ENCODE data around the gene CCDC88A. TPM values are rescaled to one million over a fixed set of nuclear protein-coding genes. Genes with fewer than 3 reads are reported as not detected.

The CCDC88A gene
- polyA plus RNA-seq, 1 of the 3 experiments (the other 2 are of a cell fraction) = 7.0 TPM

GRCh38 chr2:55405116-55405515 lies 14.5 kb downstream of the CCDC88A start:
- CTCF ChIA-PET = interaction anchor here (0.7 kb wide), 1 partner anchor 227 kb away, joined by 3 read pairs; no protein-coding TSS in a partner anchor

GRCh38 chr2:55403256-55403998 lies 16.2 kb downstream of the CCDC88A start:
- ChIA-PET POLR2A (no interaction called here), CTCF (no interaction called here)
- Histone ChIP-seq H3K9ac (no peak overlapping the region), H3K36me3 (replicated peaks in 1 of 2; ENCODE audit: control insufficient read depth in 1 of 2, insufficient read depth in 2 of 2, low read length in 1 of 2) (peaks cover 3 to 4% of the 10 kb centered on the region in 2 experiments), H3K9me3 (no peaks in the 10 kb centered on the region), H3K4me3 (ENCODE audit: low read depth in 2 of 2, low read length in 1 of 2) (no peak overlapping the region), H4K20me1 (ENCODE audit: insufficient read depth) (no peaks in the 10 kb centered on the region), H3F3A (replicated peaks; ENCODE audit: insufficient read depth) (peaks cover 24% of the 10 kb centered on the region), H3K27me3 (ENCODE audit: insufficient read depth) (no peaks in the 10 kb centered on the region), H3K4me1 (ENCODE audit: control insufficient read depth in 1 of 2, insufficient read depth in 2 of 2, low read depth in 1 of 2, low read length in 1 of 2) (peaks cover 7 to 12% of the 10 kb centered on the region in 2 experiments; a peak in 1 of 4 replicates), H3K4me2 (no peak overlapping the region), H3K79me2 (ENCODE audit: insufficient read depth) (peaks cover 32% of the 10 kb centered on the region), H3K27ac (ENCODE audit: low read depth in 2 of 2, low read length in 1 of 2) (no peak overlapping the region), H2AFZ (ENCODE audit: low read depth) (no peak overlapping the region), H3K9me2 (no peaks in the 10 kb centered on the region)
- 97% methylated on average over 4 of the region's 4 CpGs for WGBS (ENCODE audit: low lambda C conversion rate)
- TF ChIP-seq, protein P1, sequence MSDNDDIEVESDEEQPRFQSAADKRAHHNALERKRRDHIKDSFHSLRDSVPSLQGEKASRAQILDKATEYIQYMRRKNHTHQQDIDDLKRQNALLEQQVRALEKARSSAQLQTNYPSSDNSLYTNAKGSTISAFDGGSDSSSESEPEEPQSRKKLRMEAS (IDR thresholded peaks at IDR 0.05; ENCODE audit: low read depth) = no peak
- TF ChIP-seq FOXJ3 (CRISPR knock-in tag; IDR thresholded peaks at IDR 0.05) = no peak
- TF ChIP-seq RXRA (IDR thresholded peaks at IDR 0.05; ENCODE audit: borderline replicate concordance, low read depth) = no peak
- TF ChIP-seq RAD21 (IDR thresholded peaks at IDR 0.05; ENCODE audit: low read length) = no peak
- TF ChIP-seq POLR2AphosphoS5 (IDR thresholded peaks at IDR 0.05; ENCODE audit: low read depth, low read length) = no peak
- TF ChIP-seq REST (IDR thresholded peaks at IDR 0.05; ENCODE audit: low read depth, low read length) = no peak
- no peak for TF ChIP-seq MXI1 (IDR thresholded peaks at IDR 0.05; ENCODE audit: low read depth, low read length)
- TF ChIP-seq YY1 (IDR thresholded peaks at IDR 0.05; ENCODE audit: low read depth) = no peak
- TF ChIP-seq SMC3 (IDR thresholded peaks at IDR 0.05; ENCODE audit: low read depth, low read length) = no peak
- no peak for TF ChIP-seq NRF1 (IDR thresholded peaks at IDR 0.05; ENCODE audit: low read depth, low read length)
- TF ChIP-seq TCF12 (IDR thresholded peaks at IDR 0.05) = no peak
- TF ChIP-seq SIN3A (IDR thresholded peaks at IDR 0.05; ENCODE audit: borderline replicate concordance, low read depth, low read length) = no peak
- no peak for TF ChIP-seq RFX5 (IDR thresholded peaks at IDR 0.05; ENCODE audit: low read length)
- DNase-seq = no peak

More at GRCh38 chr2:55405116-55405515, 14.5 kb downstream of the CCDC88A start:
- Histone ChIP-seq H3K27ac (ENCODE audit: low read depth in 2 of 2, low read length in 1 of 2) (no peak overlapping the region), H3K27me3 (ENCODE audit: insufficient read depth) (no peaks in the 10 kb centered on the region), H3K9ac (no peak overlapping the region), H3K9me3 (no peaks in the 10 kb centered on the region), H3K4me2 (no peak overlapping the region), H3K4me3 (ENCODE audit: low read depth in 2 of 2, low read length in 1 of 2) (no peak overlapping the region), H3K9me2 (no peaks in the 10 kb centered on the region), H3F3A (replicated peaks; ENCODE audit: insufficient read depth) (peaks cover 23% of the 10 kb centered on the region), H3K4me1 (ENCODE audit: control insufficient read depth in 1 of 2, insufficient read depth in 2 of 2, low read depth in 1 of 2, low read length in 1 of 2) (peaks cover 5 to 7% of the 10 kb centered on the region in 2 experiments; a peak in 1 of 4 replicates), H4K20me1 (ENCODE audit: insufficient read depth) (no peaks in the 10 kb centered on the region), H2AFZ (ENCODE audit: low read depth) (no peak overlapping the region), H3K79me2 (ENCODE audit: insufficient read depth) (peaks cover 37% of the 10 kb centered on the region), H3K36me3 (replicated peaks in 1 of 2; ENCODE audit: control insufficient read depth in 1 of 2, insufficient read depth in 2 of 2, low read length in 1 of 2) (peaks cover 3 to 4% of the 10 kb centered on the region in 2 experiments)
- POLR2A ChIA-PET = no interaction called here
- 92% methylated on average over 2 of the region's 2 CpGs for WGBS (ENCODE audit: low lambda C conversion rate)
- DNase-seq = no peak
- TF ChIP-seq PBX3 (IDR thresholded peaks at IDR 0.05) (no peak), RCOR1 (IDR thresholded peaks at IDR 0.05; ENCODE audit: low read length) (no peak), GABPA (IDR thresholded peaks at IDR 0.05; ENCODE audit: low read depth) (no peak)
